ENCODE data around the gene CHCHD5.

DNA sequence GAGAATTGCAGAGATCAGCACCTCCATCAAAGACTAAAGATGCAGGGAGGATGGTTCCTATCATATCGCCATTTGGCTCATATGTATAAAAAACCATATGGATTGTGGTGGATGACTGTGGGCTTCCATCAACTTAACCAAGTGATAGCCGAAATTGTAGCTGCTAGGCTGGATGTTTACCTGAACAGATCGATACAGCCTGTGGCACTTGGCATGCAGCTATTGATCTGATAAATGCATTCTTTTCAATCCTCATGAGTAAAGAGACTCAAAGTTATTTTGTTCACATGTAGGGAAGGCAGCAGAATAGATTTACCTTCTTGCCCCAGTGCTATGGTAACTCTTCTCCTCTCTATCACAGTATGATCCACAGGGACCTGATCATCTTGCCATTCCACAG, 18.5 kb downstream of the CHCHD5 start:
- TF ChIP-seq POLR2A (IDR thresholded peaks at IDR 0.05) = no peak
- TF ChIP-seq, protein P1, sequence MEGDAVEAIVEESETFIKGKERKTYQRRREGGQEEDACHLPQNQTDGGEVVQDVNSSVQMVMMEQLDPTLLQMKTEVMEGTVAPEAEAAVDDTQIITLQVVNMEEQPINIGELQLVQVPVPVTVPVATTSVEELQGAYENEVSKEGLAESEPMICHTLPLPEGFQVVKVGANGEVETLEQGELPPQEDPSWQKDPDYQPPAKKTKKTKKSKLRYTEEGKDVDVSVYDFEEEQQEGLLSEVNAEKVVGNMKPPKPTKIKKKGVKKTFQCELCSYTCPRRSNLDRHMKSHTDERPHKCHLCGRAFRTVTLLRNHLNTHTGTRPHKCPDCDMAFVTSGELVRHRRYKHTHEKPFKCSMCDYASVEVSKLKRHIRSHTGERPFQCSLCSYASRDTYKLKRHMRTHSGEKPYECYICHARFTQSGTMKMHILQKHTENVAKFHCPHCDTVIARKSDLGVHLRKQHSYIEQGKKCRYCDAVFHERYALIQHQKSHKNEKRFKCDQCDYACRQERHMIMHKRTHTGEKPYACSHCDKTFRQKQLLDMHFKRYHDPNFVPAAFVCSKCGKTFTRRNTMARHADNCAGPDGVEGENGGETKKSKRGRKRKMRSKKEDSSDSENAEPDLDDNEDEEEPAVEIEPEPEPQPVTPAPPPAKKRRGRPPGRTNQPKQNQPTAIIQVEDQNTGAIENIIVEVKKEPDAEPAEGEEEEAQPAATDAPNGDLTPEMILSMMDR (IDR thresholded peaks at IDR 0.05) = no peak
